Prostate gland (tissue), 2 donors: Measurements from ENCODE around the gene SGCG.
A peak's percentile ranks its signal among the peaks of the same experiment; 100 is the strongest.

Source experiments
- CTCF ChIP-seq, 4 experiments: fragments of 200-600 bp in 2 of 4; fragments of 450-650 bp in 2 of 4; sonication (generic) in 2 of 4; IDR thresholded peaks; 1 replicate in 3 of 4; 2 replicates in 1 of 4; pipeline ENCODE4 v1.5.1; 2016 to 2019; ENCODE audit warnings: antibody characterized with exemption in 4 of 4, mild to moderate bottlenecking in 2 of 4, moderate library complexity in 2 of 4
- POLR2A ChIP-seq: fragments of 450-650 bp; IDR thresholded peaks from one replicate; pipeline ENCODE4 v1.6.1; 2016; ENCODE audit warnings: antibody characterized with exemption, mild to moderate bottlenecking
- POLR2AphosphoS5 ChIP-seq: sonication (generic); formaldehyde crosslinking; IDR thresholded peaks from one replicate; pipeline ENCODE4 v1.6.1; 2017; ENCODE audit warnings: antibody characterized with exemption

GRCh38 chr13:23330356-23330755, 149.6 kb downstream of the SGCG start:
- TF ChIP-seq CTCF (IDR thresholded peaks at IDR 0.05) (no peak), POLR2A (no peak), POLR2AphosphoS5 (peak; percentile 26)
